ENCODE data around the gene KLF9.

DNA sequence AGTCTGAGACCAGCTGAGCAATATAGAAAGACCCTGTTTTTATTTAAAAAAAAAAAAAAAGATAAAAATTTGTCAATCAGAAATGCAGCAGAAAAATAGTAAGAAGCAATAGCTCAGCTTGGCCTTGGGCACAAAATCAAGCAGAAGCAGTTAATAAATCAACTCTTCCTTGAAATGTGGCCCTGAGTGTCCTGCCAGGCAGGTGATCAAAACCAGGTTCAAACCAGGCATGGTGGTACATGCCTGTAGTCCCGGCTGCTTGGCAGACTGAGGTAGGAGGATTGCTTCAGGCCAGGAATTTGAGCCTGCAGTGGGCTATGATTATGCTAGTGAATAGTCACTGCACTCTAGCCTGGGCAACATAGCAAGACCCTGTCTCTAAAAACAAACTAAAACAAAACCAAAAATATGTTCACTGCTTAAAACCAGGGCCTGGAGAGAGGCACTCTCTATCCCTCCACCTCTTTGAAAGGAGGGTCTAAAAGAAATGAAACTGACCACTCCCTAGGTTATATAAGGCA lies 27.9 kb upstream of the KLF9 start:
- TF ChIP-seq, protein P1, sequence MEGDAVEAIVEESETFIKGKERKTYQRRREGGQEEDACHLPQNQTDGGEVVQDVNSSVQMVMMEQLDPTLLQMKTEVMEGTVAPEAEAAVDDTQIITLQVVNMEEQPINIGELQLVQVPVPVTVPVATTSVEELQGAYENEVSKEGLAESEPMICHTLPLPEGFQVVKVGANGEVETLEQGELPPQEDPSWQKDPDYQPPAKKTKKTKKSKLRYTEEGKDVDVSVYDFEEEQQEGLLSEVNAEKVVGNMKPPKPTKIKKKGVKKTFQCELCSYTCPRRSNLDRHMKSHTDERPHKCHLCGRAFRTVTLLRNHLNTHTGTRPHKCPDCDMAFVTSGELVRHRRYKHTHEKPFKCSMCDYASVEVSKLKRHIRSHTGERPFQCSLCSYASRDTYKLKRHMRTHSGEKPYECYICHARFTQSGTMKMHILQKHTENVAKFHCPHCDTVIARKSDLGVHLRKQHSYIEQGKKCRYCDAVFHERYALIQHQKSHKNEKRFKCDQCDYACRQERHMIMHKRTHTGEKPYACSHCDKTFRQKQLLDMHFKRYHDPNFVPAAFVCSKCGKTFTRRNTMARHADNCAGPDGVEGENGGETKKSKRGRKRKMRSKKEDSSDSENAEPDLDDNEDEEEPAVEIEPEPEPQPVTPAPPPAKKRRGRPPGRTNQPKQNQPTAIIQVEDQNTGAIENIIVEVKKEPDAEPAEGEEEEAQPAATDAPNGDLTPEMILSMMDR (conservative IDR thresholded peaks at IDR 0.05; ENCODE audit: low read length): no peak
- no peak for TF ChIP-seq EZH2phosphoT487 (IDR thresholded peaks at IDR 0.05; ENCODE audit: borderline replicate concordance, low read depth, low read length)

Data from OCI-LY7 (cell line).